DND-41 (cell line): ENCODE data around the gene POLN.
A peak's percentile ranks its signal among the peaks of the same experiment; 100 is the strongest.

Experiments
- ATAC-seq: fragments of 200-7000 bp; cut with Tn5 transposase; 3 replicates; pipeline ENCODE4 v1.9.1; 2021; ENCODE audit warnings: low read depth; ENCODE audit not compliant: insufficient read depth
- DNase-seq: peaks from one replicate; pipeline ENCODE4 v3.0.0-alpha.2; 2020
- H2AFZ ChIP-seq: 2 replicates; pipeline ENCODE4 v1.6.0; 2012; ENCODE audit warnings: low read depth, low read length
- H3K27ac ChIP-seq: 2 replicates; pipeline ENCODE4 v1.5.1; 2012; ENCODE audit warnings: low read length, inconsistent platforms
- H3K27me3 ChIP-seq: fragments of 200-600 bp; sonication (generic); 2 replicates; pipeline ENCODE4 v1.6.0; 2012; ENCODE audit warnings: low read length, mild to moderate bottlenecking, inconsistent platforms; ENCODE audit not compliant: insufficient read depth, poor library complexity
- H3K36me3 ChIP-seq: 2 replicates; pipeline ENCODE4 v1.5.1; 2012; ENCODE audit warnings: low read length, inconsistent platforms; ENCODE audit not compliant: insufficient read depth
- H3K4me1 ChIP-seq: 2 replicates; pipeline ENCODE4 v1.5.1; 2012; ENCODE audit warnings: mild to moderate bottlenecking, low read length; ENCODE audit not compliant: insufficient read depth
- H3K4me2 ChIP-seq: 2 replicates; pipeline ENCODE4 v1.6.0; 2012; ENCODE audit warnings: mild to moderate bottlenecking, moderate library complexity, low read length, inconsistent platforms; ENCODE audit not compliant: insufficient read depth
- H3K4me3 ChIP-seq, 2 experiments: fragments of 200-600 bp in 1 of 2; shearing (Covaris generic) in 1 of 2; 2 replicates each; pipeline ENCODE4 v1.5.1; 2012 to 2016; ENCODE audit warnings: inconsistent platforms in 2 of 2, low read length in 2 of 2, mild to moderate bottlenecking in 2 of 2, low read depth in 1 of 2, moderate library complexity in 1 of 2
- H3K79me2 ChIP-seq: 2 replicates; pipeline ENCODE4 v1.6.0; 2012; ENCODE audit warnings: low read length, inconsistent platforms; ENCODE audit not compliant: insufficient read depth
- H3K9ac ChIP-seq: 2 replicates; pipeline ENCODE4 v1.6.0; 2012; ENCODE audit warnings: low read depth, mild to moderate bottlenecking, inconsistent platforms, low read length, moderate library complexity
- H3K9me3 ChIP-seq: 2 replicates; pipeline ENCODE4 v1.5.1; 2012; ENCODE audit warnings: low read length, moderate library complexity, mild to moderate bottlenecking, inconsistent platforms; ENCODE audit not compliant: insufficient read depth, severe bottlenecking
- H4K20me1 ChIP-seq: 2 replicates; pipeline ENCODE4 v1.6.0; 2012; ENCODE audit warnings: low read length; ENCODE audit not compliant: insufficient read depth
- EZH2 ChIP-seq: IDR thresholded peaks from 3 replicates; pipeline ENCODE4 v1.6.1; 2012; ENCODE audit warnings: borderline replicate concordance, low read depth, mild to moderate bottlenecking, moderate library complexity, low read length, inconsistent platforms; ENCODE audit not compliant: severe bottlenecking
- TF ChIP-seq, protein P1 (sequence below): IDR thresholded peaks from 2 replicates; pipeline ENCODE4 v1.5.1; 2012; ENCODE audit warnings: borderline replicate concordance, low read length, moderate library complexity, mild to moderate bottlenecking; ENCODE audit not compliant: poor library complexity, severe bottlenecking; ENCODE audit errors: extremely low read depth

POLN gene

GRCh38 chr4:2043396-2044118, 198.4 kb downstream of the POLN start:
- Histone ChIP-seq H3K27me3 (no peaks in the 10 kb centered on the region), H2AFZ (no peak overlapping the region), H4K20me1 (peaks cover 25% of the 10 kb centered on the region), H3K79me2 (0 out of 2 replicates have a peak, but pooled peaks cover 2% of the 10 kb centered on the region), H3K9ac (no peak overlapping the region), H3K9me3 (no peaks in the 10 kb centered on the region), H3K4me1 (peaks cover 15% of the 10 kb centered on the region), H3K27ac (no peak overlapping the region), H3K36me3 (no peaks in the 10 kb centered on the region), H3K4me3 (no peak overlapping the region; a peak in 1 of 4 replicates), H3K4me2 (peak overlapping the region; percentile 68; the same call in 1 of the 2 replicates)
- TF ChIP-seq, protein P1, sequence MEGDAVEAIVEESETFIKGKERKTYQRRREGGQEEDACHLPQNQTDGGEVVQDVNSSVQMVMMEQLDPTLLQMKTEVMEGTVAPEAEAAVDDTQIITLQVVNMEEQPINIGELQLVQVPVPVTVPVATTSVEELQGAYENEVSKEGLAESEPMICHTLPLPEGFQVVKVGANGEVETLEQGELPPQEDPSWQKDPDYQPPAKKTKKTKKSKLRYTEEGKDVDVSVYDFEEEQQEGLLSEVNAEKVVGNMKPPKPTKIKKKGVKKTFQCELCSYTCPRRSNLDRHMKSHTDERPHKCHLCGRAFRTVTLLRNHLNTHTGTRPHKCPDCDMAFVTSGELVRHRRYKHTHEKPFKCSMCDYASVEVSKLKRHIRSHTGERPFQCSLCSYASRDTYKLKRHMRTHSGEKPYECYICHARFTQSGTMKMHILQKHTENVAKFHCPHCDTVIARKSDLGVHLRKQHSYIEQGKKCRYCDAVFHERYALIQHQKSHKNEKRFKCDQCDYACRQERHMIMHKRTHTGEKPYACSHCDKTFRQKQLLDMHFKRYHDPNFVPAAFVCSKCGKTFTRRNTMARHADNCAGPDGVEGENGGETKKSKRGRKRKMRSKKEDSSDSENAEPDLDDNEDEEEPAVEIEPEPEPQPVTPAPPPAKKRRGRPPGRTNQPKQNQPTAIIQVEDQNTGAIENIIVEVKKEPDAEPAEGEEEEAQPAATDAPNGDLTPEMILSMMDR: no peak
- no peak for TF ChIP-seq EZH2
- DNase-seq (no peak), ATAC-seq (no peak)

GRCh38 chr4:2042947-2043395, 198.9 kb downstream of the POLN start:
- H3K27ac ChIP-seq: no peak overlapping the region

GRCh38 chr4:2042204-2042946, 199.5 kb downstream of the POLN start:
- Histone ChIP-seq H3K79me2 (0 out of 2 replicates have a peak, but pooled peaks cover 2% of the 10 kb centered on the region), H3K9me3 (no peaks in the 10 kb centered on the region), H3K4me2 (peak overlapping the region; percentile 68), H3K27me3 (no peaks in the 10 kb centered on the region), H4K20me1 (peaks cover 25% of the 10 kb centered on the region), H3K9ac (peak overlapping the region; percentile 57), H3K4me1 (peaks cover 15% of the 10 kb centered on the region), H3K27ac (no peak overlapping the region), H2AFZ (peak overlapping the region; percentile 79; the same call in 1 of the 2 replicates), H3K4me3 (peak overlapping the region; percentile 50 to 82; a peak in 3 of 4 replicates), H3K36me3 (no peaks in the 10 kb centered on the region)
- no peak for TF ChIP-seq EZH2
- TF ChIP-seq, protein P1: no peak
- ATAC-seq (peak; percentile 76), DNase-seq (peak; percentile 51)

More at GRCh38 chr4:2042947-2043395, 198.9 kb downstream of the POLN start:
- Histone ChIP-seq H3K36me3 (no peaks in the 10 kb centered on the region), H3K9me3 (no peaks in the 10 kb centered on the region), H3K27me3 (no peaks in the 10 kb centered on the region), H3K4me3 (peak overlapping the region in 1 of 2 experiments; percentile 82; a peak in 3 of 4 replicates), H3K4me2 (peak overlapping the region; percentile 68), H3K79me2 (0 out of 2 replicates have a peak, but pooled peaks cover 2% of the 10 kb centered on the region), H3K4me1 (peaks cover 15% of the 10 kb centered on the region), H3K9ac (peak overlapping the region; percentile 57; the same call in 1 of the 2 replicates), H2AFZ (no peak overlapping the region), H4K20me1 (peaks cover 25% of the 10 kb centered on the region)
- ATAC-seq: no peak
- TF ChIP-seq, protein P1: no peak
- TF ChIP-seq EZH2: no peak
- DNase-seq: no peak
